Activated effector memory CD4-positive, alpha-beta T cell treated with Interleukin-2 at 50 U/mL for 16 hours (primary cell): ENCODE data around the gene CIB4.
"Not testable (repeated sequence)": the region's sequence is repeated elsewhere in the genome, so short reads cannot be mapped to it uniquely, and the experiment has no call there.

ENCODE experiments used
- DNase-seq: peaks from one replicate; pipeline ENCODE4 v3.0.0-alpha.2; 2020

CIB4 gene

DNA sequence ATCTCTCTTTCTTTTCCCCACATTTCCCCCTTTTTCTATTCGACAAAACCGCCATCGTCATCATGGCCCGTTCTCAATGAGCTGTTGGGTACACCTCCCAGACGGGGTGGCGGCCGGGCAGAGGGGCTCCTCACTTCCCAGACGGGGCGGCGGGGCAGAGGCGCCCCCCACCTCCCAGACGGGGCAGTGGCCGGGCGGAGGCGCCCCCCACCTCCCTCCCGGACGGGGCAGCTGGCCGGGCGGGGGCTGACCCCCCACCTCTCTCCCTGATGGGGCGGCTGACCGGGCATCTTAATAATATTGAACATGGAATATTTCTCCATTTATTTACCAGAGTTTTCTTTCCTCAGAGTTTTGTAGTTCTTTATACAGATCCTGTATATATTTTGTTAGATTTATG lies 24.1 kb upstream of the CIB4 start:
- not testable (repeated sequence) for DNase-seq

DNA sequence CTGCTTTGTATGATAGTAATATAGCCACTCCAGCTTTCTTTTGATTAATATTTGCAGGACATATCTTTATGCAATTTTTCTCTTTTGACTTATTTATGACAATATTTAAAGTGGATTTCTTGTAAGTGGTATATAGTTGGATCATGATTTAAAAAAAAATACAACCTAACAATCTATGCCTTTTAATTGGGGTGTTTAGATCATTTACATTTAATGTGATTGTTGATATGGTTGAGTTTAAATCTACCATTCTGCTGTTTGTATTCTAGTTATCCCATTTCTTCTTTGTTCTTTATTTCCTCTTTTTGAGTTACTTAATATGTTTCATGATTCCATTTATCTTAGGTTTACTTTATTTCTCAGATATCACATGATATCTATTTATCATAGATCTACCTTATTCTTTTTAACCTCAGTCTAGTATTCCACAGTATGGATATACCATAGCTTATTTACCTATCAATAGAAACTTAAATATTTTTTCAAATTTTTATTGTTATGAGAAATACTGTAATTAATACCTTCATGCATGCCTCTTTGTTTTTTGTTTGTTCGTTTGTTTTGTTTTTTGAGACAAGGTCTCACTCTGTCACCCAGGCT lies 19.3 kb upstream of the CIB4 start:
- no peak for DNase-seq

DNA sequence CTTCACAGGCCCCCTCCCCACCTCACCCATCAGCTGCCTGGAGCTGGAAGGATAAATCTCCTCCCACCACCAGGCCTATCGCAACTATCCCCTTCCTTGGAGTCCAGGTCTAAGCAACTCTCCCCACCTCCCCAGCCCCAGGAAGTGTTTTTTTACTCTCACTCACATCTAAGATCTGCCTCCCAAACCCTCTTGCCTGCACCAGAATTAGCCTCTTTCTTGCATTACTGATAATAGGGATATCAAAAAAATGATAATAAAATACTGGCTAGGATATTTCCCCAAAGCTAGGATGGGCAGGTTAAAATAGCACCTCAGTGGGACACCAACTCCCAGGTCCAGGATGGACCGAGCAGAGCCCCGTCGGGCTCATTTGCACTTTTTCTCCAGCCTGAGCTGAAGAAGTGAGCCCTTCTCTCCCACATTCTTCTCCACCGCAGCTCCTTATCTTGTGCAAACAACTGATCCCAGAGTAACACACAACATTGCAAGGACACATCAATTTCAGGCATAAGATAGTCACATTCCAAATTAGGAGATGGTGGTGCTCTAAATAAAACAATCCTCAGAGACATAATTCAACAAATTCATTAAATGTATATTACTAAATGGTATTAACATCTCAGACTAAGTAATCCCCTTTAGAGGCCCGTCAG lies 17.7 kb upstream of the CIB4 start:
- DNase-seq: no peak

DNA sequence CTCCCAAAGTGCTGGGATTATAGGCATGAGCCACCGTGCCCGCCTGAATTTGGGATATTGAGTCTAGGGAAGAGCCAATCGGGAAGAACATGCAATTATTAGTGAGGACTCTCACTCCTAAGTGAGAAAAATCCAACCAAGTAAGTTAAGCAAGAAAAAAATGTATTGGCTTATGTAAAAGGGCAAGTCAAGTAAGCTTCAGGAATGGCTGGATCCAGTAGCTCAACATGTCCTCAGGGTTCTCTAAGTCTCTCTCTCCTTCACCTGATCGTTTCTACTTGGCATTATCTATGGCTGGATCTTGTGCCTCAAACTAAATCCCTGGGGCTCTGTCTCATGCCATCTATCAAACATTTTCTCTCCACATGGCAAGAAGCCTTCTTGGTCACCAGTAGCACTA lies 16.1 kb upstream of the CIB4 start:
- no peak for DNase-seq

DNA sequence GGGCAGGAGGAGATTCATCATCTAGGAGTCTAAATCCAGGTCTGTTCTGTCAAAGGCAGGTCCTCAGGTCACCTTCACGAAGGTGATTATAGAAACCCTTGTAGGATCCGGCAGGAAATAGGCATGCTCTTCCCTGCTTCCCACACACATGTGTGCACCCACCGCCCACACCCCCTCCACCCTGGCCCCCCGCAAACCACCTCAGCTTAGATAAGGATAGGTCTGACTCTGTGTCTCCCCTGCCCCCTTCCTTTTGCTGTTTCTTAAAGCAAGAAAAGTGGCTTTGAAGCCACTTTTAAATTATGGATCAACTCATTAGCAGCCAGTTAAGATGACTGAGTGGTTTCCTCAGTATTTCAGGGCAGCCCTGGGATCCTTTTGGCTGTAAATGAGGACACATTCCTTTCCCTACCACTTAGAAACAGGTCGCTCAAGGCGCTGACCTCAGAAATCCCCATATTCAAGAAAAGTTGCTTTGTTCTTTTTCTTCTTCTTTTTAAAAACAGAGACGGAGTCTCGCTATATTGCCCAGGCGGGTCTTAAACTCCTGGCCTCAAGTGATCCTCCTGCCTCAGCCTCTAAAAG lies 14.5 kb upstream of the CIB4 start:
- DNase-seq: no peak

DNA sequence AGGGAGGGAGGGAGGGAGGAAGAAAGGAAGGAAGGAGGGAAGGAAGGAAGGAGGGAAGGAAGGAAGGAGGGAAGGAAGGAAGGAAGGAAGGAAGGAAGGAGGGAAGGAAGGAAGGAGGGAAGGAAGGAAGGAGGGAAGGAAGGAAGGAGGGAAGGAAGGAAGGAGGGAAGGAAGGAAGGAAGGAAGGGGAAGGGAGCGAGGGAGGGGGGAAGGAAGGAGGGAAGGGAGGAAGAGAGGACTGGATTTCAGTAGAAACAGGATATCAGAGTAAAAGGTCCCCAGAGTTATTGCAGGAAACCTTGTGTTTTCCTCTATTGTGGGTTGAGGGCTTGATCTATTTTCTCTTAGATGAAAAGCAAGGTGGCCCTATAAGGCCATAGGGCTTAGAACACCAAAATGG lies 14.0 kb upstream of the CIB4 start:
- not testable (repeated sequence) for DNase-seq

DNA sequence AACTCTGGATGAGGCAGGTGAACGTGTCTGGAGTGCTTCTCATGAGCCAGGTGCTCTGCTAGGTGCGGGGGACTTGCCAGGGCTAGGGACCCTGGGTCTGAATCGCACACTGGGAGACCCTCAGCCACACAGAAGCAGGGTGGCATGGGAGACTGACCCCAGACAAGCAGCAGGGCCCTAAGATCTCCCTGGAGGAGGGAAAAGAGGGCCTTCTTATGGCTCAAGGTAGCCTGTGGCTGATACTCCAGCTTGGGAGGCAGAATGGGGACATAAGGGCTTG lies 12.8 kb upstream of the CIB4 start:
- no peak for DNase-seq

DNA sequence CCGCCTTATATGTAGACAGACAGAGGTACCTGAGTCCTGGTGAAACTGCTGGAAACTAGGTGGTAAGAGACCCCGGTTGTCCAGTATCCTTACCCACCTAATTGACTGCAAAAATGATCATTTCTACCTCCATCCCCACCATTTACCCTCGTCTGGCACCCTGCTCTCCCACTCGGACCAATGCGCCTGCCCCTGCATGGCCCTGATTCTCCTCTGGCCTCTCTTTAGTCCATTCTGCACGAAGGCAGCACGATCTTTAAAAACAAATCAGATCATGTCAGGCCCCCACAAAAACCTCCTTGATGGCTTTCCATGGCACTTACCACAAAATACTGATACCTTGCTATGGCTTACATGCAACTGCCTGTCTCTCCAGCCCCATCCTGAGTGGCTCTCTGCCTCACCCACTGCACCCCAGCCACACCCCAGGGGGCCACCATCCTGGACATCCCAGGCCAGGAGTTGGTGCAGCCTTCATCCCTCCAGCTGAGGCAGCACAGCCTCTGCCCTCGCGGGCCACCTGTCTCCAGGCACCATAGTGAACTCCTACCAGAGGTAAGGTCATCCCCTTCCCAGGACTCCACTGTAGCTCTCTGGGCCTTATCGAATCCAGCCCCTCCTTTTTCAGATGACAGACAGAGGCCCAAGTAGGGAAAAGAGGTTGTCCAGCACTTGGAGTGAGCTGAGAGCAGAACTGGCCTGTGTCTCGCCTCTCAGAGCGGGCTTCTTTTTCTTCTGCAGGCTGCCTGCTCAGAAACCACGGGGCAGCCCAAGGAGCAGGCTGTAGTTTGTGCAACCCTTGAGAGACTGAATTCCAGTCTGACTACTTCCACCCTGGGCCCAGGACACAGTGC lies 12.3 kb upstream of the CIB4 start:
- no peak for DNase-seq

DNA sequence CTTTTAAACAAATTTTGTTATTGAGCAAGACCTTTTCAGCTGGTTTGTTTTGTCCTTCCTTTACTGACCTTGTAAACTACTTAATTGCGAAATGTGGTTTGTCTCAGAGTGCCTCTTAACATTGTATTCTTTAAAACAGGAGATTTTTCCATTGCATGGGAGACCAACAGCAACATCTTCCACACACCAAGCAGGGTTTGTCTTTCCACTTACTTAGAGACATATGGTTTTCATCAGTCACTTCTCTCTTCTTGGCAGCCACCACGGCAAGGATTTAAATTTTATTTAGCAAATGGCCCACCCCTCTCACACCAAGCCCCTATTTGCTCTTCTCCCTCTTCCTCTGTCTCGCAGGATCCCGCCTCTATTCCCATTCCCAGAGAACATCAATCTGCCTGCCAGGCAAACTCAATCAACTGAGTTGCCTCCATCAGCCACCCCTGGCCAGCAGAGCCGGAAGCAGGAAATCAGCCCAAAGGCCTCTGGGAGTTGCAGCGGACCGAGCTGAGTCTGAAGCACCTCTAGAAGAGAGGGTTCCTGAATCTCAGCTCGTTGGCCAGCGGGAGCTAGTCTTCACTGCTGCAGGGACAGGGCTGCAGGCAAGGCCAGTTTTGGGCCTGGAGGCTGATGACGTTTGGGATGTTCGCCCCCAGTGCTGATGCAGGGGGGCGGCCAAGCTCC lies 11.3 kb upstream of the CIB4 start:
- no peak for DNase-seq

DNA sequence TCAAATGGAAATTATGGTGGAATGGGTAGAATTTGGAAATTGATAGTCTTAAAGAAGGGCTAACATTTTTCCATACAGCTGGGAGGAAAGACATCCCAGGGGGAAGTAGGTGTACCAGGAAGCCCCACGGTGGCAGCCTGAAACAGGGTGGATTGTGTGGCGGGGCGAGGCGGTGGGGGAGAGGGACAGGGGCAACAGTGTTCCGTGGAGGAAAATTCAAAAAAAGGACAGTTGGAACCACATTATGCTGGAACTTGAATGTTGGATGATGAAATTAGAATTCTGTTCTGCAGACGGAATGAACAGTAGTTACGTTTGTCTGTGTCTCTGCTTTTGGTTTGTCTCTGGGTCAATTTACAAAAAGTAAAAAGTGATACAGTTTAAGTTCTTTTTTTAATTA lies 10.6 kb upstream of the CIB4 start:
- no peak for DNase-seq

DNA sequence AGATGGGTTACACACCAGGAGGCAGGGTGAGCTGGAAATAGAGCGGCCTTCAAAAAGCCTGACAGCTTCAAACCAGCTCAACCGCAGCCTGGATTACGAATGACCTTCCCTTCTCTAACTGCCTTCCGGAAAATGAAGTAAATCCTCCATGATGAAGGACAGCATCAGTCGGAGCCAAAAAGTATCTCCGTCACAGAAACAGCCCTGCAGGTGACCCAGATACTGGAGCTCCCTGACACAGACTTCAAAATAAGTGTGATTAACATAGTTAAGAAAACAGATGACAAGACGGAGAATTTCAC lies 10.3 kb upstream of the CIB4 start:
- DNase-seq: no peak

DNA sequence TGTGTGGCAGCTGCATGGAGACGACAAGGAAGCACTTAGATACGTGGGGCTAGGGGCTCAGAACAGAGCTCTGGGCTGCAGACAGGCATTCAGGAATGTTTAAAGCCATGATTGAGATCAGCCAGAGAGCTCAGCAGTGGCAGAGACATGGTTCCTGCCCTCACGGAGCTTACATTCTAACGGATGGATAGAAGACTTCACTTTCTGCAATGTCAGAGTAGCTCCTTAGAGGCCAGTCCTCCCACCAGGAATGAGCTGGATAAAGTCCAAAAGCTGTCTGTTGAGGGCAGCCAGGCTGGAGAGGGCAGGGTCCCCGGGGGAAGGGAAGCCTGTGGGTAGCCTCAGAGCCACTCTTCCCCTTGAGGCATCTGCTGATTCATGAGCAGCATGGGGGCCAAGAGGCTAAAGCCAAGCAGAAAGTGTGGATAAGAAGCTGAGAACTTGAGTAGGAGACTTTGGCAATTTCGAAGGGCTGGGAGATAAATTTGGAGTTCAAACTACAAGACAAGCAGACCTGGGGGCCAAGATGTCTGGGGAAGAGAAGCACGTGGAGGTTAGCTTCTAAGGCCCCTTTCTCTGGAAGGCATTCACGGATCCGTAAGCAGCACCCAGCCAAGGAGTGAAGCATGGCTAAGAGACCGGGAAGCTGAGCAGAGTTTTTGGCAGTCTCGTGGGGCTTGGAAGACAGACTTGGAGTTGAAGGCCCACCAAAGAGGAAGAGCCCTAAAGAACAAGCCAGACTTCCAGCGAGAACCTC lies 9.7 kb upstream of the CIB4 start:
- no peak for DNase-seq

DNA sequence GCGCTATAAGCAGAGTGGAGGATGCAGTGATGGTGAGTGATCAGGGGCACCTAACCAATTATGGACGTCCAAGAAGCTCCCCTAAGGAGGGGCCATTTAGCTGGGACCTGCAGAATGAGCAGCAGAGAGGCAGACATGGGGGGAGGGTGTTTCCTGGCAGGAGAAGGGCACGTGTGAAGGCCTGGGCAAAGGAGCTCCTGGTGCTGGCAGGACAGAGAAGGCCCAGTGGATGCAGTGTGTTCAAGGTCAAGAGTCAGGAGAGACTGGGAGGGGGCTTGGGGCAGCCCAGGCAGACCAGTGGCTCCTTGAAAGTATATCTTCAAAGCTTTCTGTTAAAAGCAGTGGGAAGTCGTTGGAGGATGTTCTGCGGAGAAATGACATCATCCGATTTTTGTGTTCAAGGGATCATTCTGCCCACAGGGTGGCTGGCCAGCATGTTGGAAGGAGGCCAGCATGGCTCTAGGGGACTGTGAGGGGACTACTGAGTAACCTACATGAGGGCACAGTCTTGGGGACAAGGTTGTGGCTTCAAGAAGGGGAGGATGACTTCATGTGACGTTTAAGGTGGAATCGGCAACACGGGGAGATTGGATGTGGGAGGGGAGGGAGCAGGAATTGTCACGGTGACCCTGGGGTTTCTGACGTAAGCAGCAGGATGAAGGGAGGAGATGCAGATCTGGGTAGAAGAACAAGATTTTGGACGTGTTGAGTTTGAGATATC lies 9.0 kb upstream of the CIB4 start:
- DNase-seq: no peak

DNA sequence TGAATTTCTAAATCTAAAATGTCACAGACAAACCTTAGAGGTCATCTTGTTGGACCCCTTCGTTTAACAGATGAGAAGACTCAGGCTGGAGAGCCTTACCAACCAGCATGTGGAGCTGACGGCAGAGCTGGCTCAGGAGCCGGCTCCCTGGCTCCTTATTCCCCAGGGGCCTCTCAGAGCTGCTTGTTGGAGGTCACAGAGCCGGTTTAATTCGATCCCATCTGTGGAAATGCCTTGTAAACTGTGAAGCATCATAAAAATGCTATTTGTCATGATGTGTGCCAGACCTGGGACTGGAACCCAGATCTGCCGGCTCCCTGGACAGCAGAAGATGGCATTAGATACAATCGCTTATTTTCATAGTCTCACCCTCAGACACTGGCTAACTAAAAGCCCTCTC lies 8.2 kb upstream of the CIB4 start:
- DNase-seq: no peak

DNA sequence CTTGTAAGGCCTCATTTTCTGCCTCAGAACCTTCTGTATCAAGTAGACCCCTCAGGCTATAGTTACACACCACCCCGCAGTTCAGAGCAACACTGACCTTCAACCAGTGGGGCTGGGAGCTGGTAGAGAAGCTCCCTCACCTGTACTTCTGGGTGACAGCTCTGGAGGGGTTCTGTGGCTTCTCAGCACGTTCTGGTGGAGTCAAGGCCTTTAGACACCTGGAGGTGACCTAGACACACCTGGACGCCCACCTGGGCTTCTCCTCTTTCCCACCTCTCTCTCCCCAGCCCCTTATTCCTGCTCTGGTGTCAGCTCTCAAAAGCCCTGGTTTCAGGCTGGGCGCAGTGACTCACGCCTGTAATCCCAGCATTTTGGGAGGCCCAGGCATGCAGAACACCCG lies 7.3 kb upstream of the CIB4 start:
- no peak for DNase-seq

DNA sequence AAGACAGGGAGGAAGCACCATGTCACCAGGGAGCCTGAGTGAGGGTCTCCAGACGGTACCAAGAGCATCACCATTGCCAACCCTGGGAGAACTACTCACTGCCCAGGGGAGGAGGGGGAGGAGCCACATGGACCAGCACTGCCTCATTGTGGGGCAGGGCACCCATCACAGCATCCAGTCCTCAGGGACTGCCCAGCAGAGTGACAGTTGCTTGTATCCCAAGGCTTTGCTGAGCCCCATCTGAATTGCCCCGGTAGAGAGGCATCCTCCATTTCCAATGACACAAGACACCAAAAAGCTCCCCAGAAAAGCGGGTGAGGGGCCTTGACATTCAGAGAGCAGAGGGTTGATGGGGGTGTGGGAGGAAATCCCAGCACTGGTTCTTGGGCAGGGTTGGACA lies 6.8 kb upstream of the CIB4 start:
- no peak for DNase-seq

DNA sequence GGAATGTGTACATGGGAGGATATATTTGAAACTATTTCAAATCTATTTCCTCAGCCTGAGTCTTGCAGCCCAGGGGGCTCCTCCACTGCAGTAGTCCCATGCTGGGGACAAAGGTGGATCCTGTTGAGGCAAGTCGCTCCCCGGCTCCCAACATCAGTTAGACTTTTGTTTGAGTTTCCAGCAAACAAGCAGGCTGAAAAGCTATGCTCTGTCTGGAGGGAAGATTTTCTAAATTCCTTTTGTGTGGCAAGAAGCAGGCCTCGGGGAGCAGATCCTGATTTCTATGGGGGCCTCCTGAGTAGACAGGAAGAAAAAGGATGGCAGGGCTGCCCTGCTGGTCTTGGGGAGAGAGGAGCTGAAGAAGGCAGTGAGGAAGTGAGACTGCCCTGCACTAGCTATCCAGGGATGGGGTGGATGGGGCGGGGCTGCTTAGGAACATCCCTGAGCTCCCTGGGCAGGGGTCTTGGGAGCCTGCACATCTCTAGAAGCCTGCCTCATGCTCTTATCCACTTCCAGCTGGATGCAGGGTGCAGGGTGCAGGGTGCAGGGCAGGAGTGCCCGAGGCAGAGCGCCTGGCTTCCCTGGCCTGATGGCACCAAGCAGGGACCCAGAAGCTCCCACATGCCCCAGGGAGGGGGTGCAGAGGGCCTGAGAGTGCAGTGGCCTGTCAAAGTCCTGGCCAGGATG lies 6.0 kb upstream of the CIB4 start:
- no peak for DNase-seq

DNA sequence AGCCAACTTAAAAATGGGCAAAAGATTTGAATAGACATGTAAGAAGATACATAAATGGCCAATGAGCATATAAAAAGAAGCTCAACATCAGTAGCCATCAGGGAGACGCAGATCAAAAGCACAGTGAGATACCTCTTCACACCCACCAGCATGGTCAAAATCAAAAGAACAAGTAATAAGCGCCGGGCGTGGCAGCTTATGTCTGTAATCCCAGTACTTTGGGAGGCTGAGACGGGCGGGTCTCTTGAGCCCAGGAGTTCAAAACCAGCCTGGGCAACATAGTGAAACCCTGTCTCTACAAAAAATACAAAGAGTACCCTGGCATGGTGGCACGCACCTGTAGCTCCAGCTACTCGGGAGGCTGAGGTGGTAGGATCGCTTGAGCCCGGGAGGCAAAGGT lies 4.6 kb upstream of the CIB4 start:
- DNase-seq: no peak

DNA sequence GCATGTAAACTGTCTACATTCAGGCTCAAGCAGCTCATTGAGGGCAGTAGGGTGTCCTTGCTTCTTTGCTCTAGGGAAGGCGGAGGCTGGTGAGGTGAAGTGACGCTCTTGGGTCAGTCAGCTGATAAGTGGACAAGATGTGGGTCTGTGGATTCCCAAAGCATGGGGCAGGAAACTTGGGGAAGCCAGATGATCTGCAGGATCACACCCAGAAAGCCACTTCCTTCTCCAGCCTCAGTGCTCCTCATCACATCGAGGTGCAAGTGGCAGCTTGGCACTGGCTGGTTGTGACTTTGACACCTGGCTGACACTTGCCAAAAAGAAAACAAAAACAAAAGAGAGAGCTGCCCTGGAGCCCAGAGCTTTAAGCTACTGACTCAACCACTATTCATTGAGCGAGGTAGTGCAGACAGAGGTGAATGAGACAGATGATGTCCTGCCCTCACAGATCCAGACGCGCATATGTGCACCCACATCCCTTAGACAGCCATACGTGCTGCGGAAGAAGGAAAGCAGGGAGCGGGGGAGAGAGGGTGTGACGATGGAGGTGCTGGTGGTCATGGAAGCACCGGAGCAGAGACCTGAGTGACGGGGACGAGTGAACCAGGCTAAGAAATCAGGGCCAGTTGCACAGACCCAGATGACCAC lies 3.1 kb upstream of the CIB4 start:
- no peak for DNase-seq

DNA sequence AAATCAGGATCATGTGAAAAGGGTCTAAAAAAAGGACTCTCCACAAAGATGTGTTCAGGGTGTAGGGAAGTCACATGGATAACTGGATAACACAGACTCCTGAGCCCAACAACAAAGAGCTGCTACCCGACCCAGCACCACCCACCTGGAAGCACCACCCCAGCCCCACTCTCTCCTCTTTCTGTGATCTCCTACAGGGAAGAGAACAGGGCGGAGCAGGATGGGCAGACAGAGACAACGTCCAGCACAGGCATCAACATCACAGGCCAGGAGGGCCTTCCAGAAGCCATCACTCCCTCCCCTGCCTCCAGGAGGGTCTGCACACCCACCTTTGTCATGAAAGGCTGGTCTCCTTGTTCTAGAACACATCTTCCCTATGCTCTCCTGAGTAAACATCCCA lies 1.3 kb upstream of the CIB4 start:
- DNase-seq: no peak

DNA sequence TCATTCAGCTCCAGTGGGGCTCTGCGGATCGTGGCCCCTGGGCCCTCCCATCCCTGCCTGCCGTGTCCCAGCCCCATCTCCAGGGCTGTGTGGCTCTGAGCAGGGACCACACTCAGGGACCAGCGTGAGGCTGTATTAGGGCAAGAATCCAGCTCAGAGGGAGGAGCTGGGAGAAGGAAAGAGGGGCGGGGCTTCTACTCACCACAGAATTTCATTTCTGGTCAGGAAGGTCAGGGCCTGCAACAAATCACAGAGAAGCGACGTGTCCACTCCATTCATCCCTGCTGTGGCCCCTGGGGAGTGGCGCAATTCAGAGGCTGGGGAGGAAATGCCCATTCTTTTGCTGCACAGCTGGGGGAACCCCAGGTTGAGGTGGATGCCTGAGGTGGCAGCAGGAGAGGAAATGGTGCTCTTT lies 828 bp downstream of the CIB4 start:
- no peak for DNase-seq
